Heart right ventricle (tissue), 16 donors: ENCODE measurements around the gene SLC13A4. TPM values are rescaled to one million over a fixed set of nuclear protein-coding genes. Genes with fewer than 3 reads are reported as not detected.

Experiments used
- ATAC-seq, 8 donors: fragments of 200-7000 bp; cut with Tn5 transposase; one replicate each; pipeline ENCODE4 v1.9.1; 2020; ENCODE audit warnings: mild to moderate bottlenecking in 8 of 8, moderate library complexity in 8 of 8, moderate number of reproducible peaks in 1 of 8
- DNase-seq, 2 donors: peaks; one replicate each; pipeline ENCODE4 v3.0.0-alpha.2; 2020
- H3K27ac ChIP-seq, 10 donors: fragments of 200-600 bp; sonication (generic) in 2 of 10; one replicate each; pipeline versions ENCODE4 v1.5.0 to v1.8.0; 2020 to 2022; ENCODE audit warnings: mild to moderate bottlenecking in 3 of 10
- H3K27me3 ChIP-seq, 7 donors: fragments of 200-600 bp; one replicate each; pipeline ENCODE4 v1.8.0; 2021 to 2022; ENCODE audit warnings: mild to moderate bottlenecking in 2 of 7
- H3K36me3 ChIP-seq, 9 donors: fragments of 200-600 bp; sonication (generic) in 1 of 9; one replicate each; pipeline versions ENCODE4 v1.5.0 to v1.8.0; 2020 to 2022; ENCODE audit warnings: mild to moderate bottlenecking in 2 of 9
- H3K4me1 ChIP-seq, 9 donors: fragments of 200-600 bp; sonication (generic) in 1 of 9; one replicate each; pipeline versions ENCODE4 v1.5.0 to v1.8.0; 2020 to 2022; ENCODE audit warnings: mild to moderate bottlenecking in 4 of 9
- H3K4me3 ChIP-seq, 10 donors: fragments of 200-600 bp; sonication (generic) in 2 of 10; one replicate each; pipeline versions ENCODE4 v1.5.0 to v1.8.0; 2020 to 2022; ENCODE audit warnings: mild to moderate bottlenecking in 7 of 10, moderate library complexity in 2 of 10
- H3K9me3 ChIP-seq, 11 donors: fragments of 200-600 bp in 10 of 11; sonication (generic) in 2 of 11; one replicate each; pipeline versions ENCODE4 v1.5.0 to v1.8.0; 2013 to 2022; ENCODE audit warnings: mild to moderate bottlenecking in 2 of 11, control low read depth in 1 of 11, moderate library complexity in 1 of 11
- WGBS, 2 donors: extraction: QIAGEN DNeasy Blood & Tissue Kit; methylation state at CpG; one replicate each; pipeline ENCODE4 v1.1.7; 2013; ENCODE audit warnings: inconsistent platforms in 1 of 2; 5-methylcytosine and 5-hydroxymethylcytosine counted together
- intact Hi-C, 10 donors: fragments of 100-400 bp; cut with DNase I; formaldehyde crosslinking; loops; one replicate each; pipeline versions ENCODE4 v1.11.1 to v1.14.2; 2022
- polyA plus RNA-seq, 2 donors: library from polyadenylated mRNA; stranded (reverse); fragments of 200-250 nt; gene quantifications; one replicate each; pipeline ENCODE4 v1.2.3, GENCODE V29; 2013
- total RNA-seq, 10 donors: library from RNA; stranded (reverse); fragmentation: NEBNext Ultra II Directional in 3 of 10; extraction: Animal tissue kit (Norgen Biotek cat#: 25700) in 3 of 10; gene quantifications; one replicate each; pipeline versions ENCODE4 v1.2.1 to v1.2.4, GENCODE V29; 2021 to 2023
- TF ChIP-seq, protein P1 (sequence below), 9 donors: fragments of 200-600 bp; sonication (generic) in 2 of 9; IDR thresholded peaks; one replicate each; pipeline versions ENCODE4 v1.5.0 to v1.8.0; 2021 to 2022; ENCODE audit warnings: antibody characterized with exemption in 9 of 9, mild to moderate bottlenecking in 5 of 9, moderate library complexity in 1 of 9
- donor health status: Arrhythmogenic right ventricular cardiomyopathy.
- donor health status: ischemic (EF 13 %, LVEDD 7.1; RV severe dilation, severe dysfunction).
- donor health status: healthy with polysubstance abuse.
- donor health status: DM: no; HTN: yes; CAD: no.
- donor health status: DM: no; HTN: no; CAD: no.
- donor health status: ischemic (EF 25% LVEDD 6.9; RV normal size, moderate dysfunction).
- donor health status: ischemic (EF 25% LVEDD 5.7; RV mildly dilated, moderate dysfunction).
- donor health status: healthy.
- donor health status: DM: yes; HTN: yes; CAD: no.
- donor health status: Ischemic cardiomyopathy.
- donor health status: ischemic (EF 35%, LVEDD 5.7; RV mildly dilated, moderate dysfunction).
- donor health status: nonischemic (EF 11% LVEDD 7.7; RV severe dilation, severe dysfunction).
- donor health status: DM: yes; HTN: yes; CAD: no.
- donor health status: PGD.
- donor health status: ischemic (EF 29% LVEDD 5.4; RV normal size, mild dysfunction).
- donor health status: nonischemic (EF 23%, LVEDD 6.1; RV moderate dilation, normal function).

SLC13A4 gene
- total and polyA plus RNA-seq, 12 donors: 0.08 to 2.8 (median 0.56) TPM; not detected in 2

DNA sequence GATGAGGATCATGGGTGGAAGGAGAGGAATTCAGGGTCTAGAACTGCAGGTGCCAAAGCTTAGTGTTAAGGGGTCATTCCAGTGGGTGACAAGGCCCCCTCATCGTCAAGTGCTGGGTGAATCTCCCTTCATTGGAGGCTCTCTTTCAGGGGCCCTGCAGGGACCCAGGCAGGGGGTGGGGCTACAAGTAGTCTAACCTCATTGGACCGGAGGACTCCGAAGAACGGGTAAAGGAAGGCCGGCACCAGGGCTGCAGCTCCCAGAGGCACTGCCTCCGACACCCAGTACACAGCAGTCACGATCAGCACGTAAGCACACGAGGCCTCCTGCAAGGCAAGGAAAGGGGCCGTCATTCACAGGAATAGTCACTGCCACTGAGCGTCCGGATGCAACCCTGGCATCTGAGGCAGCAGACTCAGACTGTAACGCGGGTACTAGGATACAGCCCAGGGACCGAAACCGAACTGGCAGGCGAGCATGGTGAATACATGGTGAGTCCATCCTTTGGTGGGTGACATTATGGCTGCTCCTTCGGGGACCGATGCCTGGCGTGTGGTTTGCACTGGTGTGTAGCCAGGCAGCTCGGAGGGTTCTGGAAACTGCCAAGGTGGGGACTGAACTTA is 6.7 kb downstream of the SLC13A4 start:
- DNase-seq (no peak), ATAC-seq (no peak)
- 96 to 97% methylated on average over 21 of the region's 21 CpGs for WGBS, 2 donors
- Histone ChIP-seq H3K27me3 (no peaks in the 10 kb centered on the region), H3K9me3 (no peaks in the 10 kb centered on the region), H3K4me1 (peaks cover 0 to 17% (median 0%) of the 10 kb centered on the region in 9 donors), H3K27ac (no peak overlapping the region), H3K4me3 (no peak overlapping the region), H3K36me3 (no peaks in the 10 kb centered on the region)
- TF ChIP-seq, protein P1, sequence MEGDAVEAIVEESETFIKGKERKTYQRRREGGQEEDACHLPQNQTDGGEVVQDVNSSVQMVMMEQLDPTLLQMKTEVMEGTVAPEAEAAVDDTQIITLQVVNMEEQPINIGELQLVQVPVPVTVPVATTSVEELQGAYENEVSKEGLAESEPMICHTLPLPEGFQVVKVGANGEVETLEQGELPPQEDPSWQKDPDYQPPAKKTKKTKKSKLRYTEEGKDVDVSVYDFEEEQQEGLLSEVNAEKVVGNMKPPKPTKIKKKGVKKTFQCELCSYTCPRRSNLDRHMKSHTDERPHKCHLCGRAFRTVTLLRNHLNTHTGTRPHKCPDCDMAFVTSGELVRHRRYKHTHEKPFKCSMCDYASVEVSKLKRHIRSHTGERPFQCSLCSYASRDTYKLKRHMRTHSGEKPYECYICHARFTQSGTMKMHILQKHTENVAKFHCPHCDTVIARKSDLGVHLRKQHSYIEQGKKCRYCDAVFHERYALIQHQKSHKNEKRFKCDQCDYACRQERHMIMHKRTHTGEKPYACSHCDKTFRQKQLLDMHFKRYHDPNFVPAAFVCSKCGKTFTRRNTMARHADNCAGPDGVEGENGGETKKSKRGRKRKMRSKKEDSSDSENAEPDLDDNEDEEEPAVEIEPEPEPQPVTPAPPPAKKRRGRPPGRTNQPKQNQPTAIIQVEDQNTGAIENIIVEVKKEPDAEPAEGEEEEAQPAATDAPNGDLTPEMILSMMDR (IDR thresholded peaks at IDR 0.05): no peak
- intact Hi-C loops: no loop called here

DNA sequence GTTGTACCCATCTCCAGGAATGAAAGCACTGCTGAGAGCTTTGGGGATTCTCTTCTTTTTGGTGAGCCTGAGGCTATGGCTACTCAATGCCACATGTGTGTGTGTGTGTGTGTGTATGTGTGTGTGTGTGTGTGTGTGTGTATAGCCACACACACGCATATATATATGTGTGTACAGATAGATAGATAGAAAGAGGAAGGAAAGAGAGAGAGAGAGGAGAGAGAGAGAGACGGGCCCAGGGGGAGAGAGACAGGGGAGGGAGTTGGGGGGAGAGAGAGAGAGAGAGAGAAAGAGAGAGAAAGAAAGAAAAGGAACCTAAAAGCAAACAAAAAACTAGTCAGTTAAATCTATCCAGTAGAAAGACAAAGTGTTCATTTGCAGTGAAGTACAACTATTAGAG is 8.3 kb downstream of the SLC13A4 start:
- DNase-seq (no peak), ATAC-seq (no peak)
- no peak overlapping the region for H3K27ac ChIP-seq
- H3K36me3 ChIP-seq: no peaks in the 10 kb centered on the region
- no peaks in the 10 kb centered on the region for H3K27me3 ChIP-seq
- intact Hi-C loops: no loop called here
- peaks cover 0 to 17% (median 0%) of the 10 kb centered on the region in 9 donors for H3K4me1 ChIP-seq
- WGBS, 2 donors: 36 to 37% methylated on average over 2 of the region's 2 CpGs
- no peak overlapping the region for H3K4me3 ChIP-seq
- TF ChIP-seq, protein P1 (IDR thresholded peaks at IDR 0.05): no peak
- no peaks in the 10 kb centered on the region for H3K9me3 ChIP-seq

DNA sequence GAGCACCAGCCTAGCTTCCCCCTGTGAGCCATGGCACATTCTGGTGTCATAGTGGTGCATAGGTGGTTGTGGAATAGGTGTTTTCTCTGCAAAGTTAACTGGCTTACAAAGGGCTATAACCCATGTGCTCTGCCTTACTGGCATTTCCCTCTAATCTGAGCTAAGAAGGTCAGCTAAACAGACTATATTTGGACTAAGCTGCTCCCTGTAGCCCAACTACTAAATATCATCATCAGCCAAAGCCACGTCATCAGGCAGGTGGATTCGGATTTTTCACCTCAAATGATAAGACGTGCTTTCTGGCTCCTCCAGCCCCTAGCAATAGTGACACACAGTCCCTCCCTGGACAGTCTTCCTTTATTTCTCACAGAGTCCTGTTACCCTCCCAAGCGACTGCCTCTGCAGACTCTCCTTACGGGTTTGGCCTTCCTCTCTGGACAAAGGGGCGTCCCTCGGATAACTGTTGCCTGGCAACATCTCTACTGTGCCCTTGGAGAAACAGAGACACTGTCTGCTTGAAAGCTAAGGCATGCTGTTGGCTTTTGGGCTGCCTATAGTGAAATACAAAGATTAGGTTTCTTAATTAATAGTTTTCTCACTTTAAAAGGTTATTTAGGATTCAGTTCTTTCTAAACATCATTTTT is 9.1 kb downstream of the SLC13A4 start:
- TF ChIP-seq, protein P1 (IDR thresholded peaks at IDR 0.05): no peak
- Histone ChIP-seq H3K4me1 (peaks cover 0 to 17% (median 0%) of the 10 kb centered on the region in 9 donors), H3K27ac (no peak overlapping the region), H3K27me3 (no peaks in the 10 kb centered on the region), H3K36me3 (no peaks in the 10 kb centered on the region), H3K4me3 (no peak overlapping the region), H3K9me3 (no peaks in the 10 kb centered on the region)
- ATAC-seq: peak in 6 of 8 donors; percentile 39 to 74 (median 60)
- 27 to 41% methylated on average over 7 of the region's 7 CpGs for WGBS, 2 donors
- DNase-seq: no peak
- intact Hi-C loops: no loop called here

DNA sequence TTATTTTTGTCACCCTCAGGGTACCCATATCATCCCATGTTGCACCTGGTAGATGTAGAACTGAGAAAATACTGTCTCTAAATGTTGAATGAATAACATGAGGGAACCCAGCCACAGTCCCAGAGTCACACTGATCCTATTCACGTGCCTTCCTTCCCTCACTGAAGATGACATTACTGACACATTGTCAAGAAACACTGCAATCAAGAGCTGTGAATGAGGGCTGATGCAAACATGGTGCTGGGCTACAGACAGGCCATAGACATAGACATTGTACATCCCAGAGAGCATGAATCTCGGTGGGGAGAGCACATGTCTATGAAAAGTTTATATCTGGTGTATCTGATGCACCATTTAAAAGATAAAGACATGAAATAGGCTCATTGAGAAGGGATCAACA is 9.8 kb downstream of the SLC13A4 start:
- no peak overlapping the region for H3K4me3 ChIP-seq
- DNase-seq (no peak), ATAC-seq (no peak)
- intact Hi-C loops: no loop called here
- no peak overlapping the region for H3K27ac ChIP-seq
- no peaks in the 10 kb centered on the region for H3K9me3 ChIP-seq
- H3K27me3 ChIP-seq: no peaks in the 10 kb centered on the region
- no peaks in the 10 kb centered on the region for H3K36me3 ChIP-seq
- TF ChIP-seq, protein P1 (IDR thresholded peaks at IDR 0.05): no peak
- peaks cover 0 to 21% (median 2%) of the 10 kb centered on the region in 9 donors for H3K4me1 ChIP-seq
- WGBS, 2 donors: 93% methylated on average over 2 of the region's 2 CpGs
